Measurements from ENCODE around the gene GULP1.

GRCh38 chr2:188485496-188485895 is 193.8 kb downstream of the GULP1 start:
- TF ChIP-seq CTCF (IDR thresholded peaks at IDR 0.05 in 8 of 11, conservative IDR thresholded peaks at IDR 0.05 in 3 of 11) (no peak), POLR2AphosphoS5 (IDR thresholded peaks at IDR 0.05) (no peak), POLR2A (IDR thresholded peaks at IDR 0.05) (no peak)

All from spleen (tissue), 7 donors.